Ovary (tissue), 9 donors: ENCODE data around the gene UPF2. TPM values are rescaled to one million over a fixed set of nuclear protein-coding genes. Genes with fewer than 3 reads are reported as not detected.

ENCODE experiments used
- DNase-seq, 5 donors: peaks; one replicate each; pipeline ENCODE4 v3.0.0-alpha.2; 2019 to 2020
- H3K27ac ChIP-seq, 2 donors: fragments of 200-600 bp; one replicate each; pipeline versions ENCODE4 v1.5.1 to v1.8.0; 2019 to 2022
- H3K27me3 ChIP-seq: fragments of 200-600 bp; one replicate; pipeline ENCODE4 v1.8.0; 2022
- H3K36me3 ChIP-seq: fragments of 200-600 bp; sonication (generic); one replicate; pipeline ENCODE4 v1.5.1; 2019
- H3K4me1 ChIP-seq: one replicate; pipeline ENCODE4 v1.8.1; 2013; ENCODE audit warnings: mild to moderate bottlenecking, moderate library complexity; ENCODE audit not compliant: insufficient read depth
- H3K4me3 ChIP-seq: fragments of 200-600 bp; sonication (generic); one replicate; pipeline ENCODE4 v1.5.1; 2017
- H3K9me3 ChIP-seq, 2 donors: fragments of 200-600 bp in 1 of 2; sonication (generic) in 1 of 2; one replicate each; pipeline versions ENCODE4 v1.5.1 to v1.8.1; 2013 to 2019; ENCODE audit warnings: mild to moderate bottlenecking in 1 of 2, moderate library complexity in 1 of 2
- EP300 ChIP-seq: sonication (generic); formaldehyde crosslinking; IDR thresholded peaks from one replicate; pipeline ENCODE4 v1.6.1; 2017; ENCODE audit warnings: antibody characterized with exemption
- POLR2A ChIP-seq: fragments of 450-650 bp; IDR thresholded peaks from one replicate; pipeline ENCODE4 v1.6.1; 2017; ENCODE audit warnings: antibody characterized with exemption, mild to moderate bottlenecking, moderate library complexity
- WGBS, 3 donors: extraction: QIAGEN DNeasy Blood & Tissue Kit in 1 of 3; methylation state at CpG; one replicate each; pipeline versions ENCODE4 v1.1.5 to v1.1.7; 2013 to 2017; 5-methylcytosine and 5-hydroxymethylcytosine counted together
- intact Hi-C, 4 donors: fragments of 100-400 bp; cut with DNase I; formaldehyde crosslinking; loops; one replicate each; pipeline versions ENCODE4 v1.11.0 to v1.15.1; 2022 to 2023
- polyA plus RNA-seq, 2 donors: library from polyadenylated mRNA; stranded (reverse); fragments of 200-250 nt in 1 of 2; fragments of 350-450 nt in 1 of 2; fragmentation: Illumina TruSeq in 1 of 2; extraction: RNeasy Lipid Tissue Mini Kit (QIAGEN cat#74804) in 1 of 2; gene quantifications; one replicate each; pipeline ENCODE4 v1.2.3, GENCODE V29; 2013 to 2014
- total RNA-seq, 7 donors: library from RNA; depleted of rRNA in 2 of 7; stranded (reverse); fragments of >200 nt in 2 of 7; fragmentation: NEBNext Ultra II Directional in 3 of 7; extraction: Animal tissue kit (Norgen Biotek cat#: 25700) in 3 of 7; gene quantifications; one replicate each; pipeline versions ENCODE4 v1.1.0 to v1.2.4, GENCODE V29; 2016 to 2023
- TF ChIP-seq, protein P1 (sequence below), 3 donors: fragments of 450-650 bp in 2 of 3; fragments of 200-600 bp in 1 of 3; IDR thresholded peaks; one replicate each; pipeline versions ENCODE4 v1.5.1 to v1.8.0; 2016 to 2022; ENCODE audit warnings: antibody characterized with exemption in 3 of 3, mild to moderate bottlenecking in 1 of 3
- donor health status: DM: no; HTN: no; CAD: no; lungs with moderate emphysema.
- donor health status: DM: no; HTN: no; CAD: no.
- donor health status: Bipolar disorder and iron deficiency.
- donor health status: DM: yes; HTN: yes; CAD: no.
- donor health status: DM: no; HTN: no; CAD: no.
- donor health status: DM: yes; HTN: yes; CAD: no.

Gene UPF2
- total and polyA plus RNA-seq, 9 donors, result 12.5 to 22.9 (median 19.6) TPM

DNA sequence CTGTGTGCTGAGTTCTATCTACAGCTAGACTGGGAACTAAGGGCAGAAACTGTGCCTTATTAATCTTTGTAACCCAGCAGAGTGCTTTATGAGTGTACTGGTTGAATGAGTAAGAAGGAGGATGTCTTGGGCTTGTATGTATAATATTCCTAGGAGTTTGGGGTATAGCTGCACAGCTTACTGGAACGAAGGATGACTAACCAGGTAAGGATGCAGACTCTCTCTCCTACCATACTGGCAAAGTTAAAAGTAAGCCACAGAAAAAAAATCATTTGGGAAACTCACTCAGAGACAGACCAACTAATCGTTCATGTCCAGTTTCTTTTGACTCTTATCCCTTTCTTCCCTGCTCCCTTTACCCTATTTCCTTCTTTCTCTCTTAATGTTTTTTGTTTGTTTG lies 24.7 kb upstream of the UPF2 start:
- DNase-seq, result no peak
- H3K27me3 ChIP-seq, result no peaks in the 10 kb centered on the region
- no peak overlapping the region for H3K4me3 ChIP-seq
- intact Hi-C loops, result no loop called here
- TF ChIP-seq, protein P1, sequence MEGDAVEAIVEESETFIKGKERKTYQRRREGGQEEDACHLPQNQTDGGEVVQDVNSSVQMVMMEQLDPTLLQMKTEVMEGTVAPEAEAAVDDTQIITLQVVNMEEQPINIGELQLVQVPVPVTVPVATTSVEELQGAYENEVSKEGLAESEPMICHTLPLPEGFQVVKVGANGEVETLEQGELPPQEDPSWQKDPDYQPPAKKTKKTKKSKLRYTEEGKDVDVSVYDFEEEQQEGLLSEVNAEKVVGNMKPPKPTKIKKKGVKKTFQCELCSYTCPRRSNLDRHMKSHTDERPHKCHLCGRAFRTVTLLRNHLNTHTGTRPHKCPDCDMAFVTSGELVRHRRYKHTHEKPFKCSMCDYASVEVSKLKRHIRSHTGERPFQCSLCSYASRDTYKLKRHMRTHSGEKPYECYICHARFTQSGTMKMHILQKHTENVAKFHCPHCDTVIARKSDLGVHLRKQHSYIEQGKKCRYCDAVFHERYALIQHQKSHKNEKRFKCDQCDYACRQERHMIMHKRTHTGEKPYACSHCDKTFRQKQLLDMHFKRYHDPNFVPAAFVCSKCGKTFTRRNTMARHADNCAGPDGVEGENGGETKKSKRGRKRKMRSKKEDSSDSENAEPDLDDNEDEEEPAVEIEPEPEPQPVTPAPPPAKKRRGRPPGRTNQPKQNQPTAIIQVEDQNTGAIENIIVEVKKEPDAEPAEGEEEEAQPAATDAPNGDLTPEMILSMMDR (IDR thresholded peaks at IDR 0.05), result no peak
- no peak for TF ChIP-seq POLR2A
- no peak for TF ChIP-seq EP300
- no peaks in the 10 kb centered on the region for H3K9me3 ChIP-seq
- H3K4me1 ChIP-seq, result peaks cover 2% of the 10 kb centered on the region
- H3K36me3 ChIP-seq, result no peaks in the 10 kb centered on the region
- H3K27ac ChIP-seq, result no peak overlapping the region
- 70 to 73% (median 73%) methylated on average over 2 of the region's 2 CpGs for WGBS, 3 donors

DNA sequence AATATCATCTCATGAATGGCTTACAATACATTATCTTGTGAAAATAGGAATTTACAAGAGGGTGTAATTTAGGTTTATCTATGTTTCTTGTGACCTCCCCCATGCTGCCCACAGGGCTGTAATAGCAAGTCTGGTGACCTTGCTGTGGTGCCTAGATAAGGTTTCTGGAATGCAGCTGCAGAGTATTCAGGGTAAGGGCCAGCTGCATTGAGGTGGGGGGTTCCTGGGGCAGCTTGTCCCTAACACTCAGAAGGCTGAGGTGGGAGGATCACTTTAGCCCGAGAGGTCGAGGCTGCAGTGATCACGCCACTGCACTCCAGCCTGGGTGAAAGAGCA lies 20.8 kb upstream of the UPF2 start:
- Histone ChIP-seq H3K27ac (no peak overlapping the region), H3K4me1 (no peaks in the 10 kb centered on the region), H3K4me3 (no peak overlapping the region), H3K36me3 (no peaks in the 10 kb centered on the region), H3K27me3 (no peaks in the 10 kb centered on the region), H3K9me3 (no peaks in the 10 kb centered on the region)
- 27 to 39% (median 36%) methylated on average over 3 of the region's 3 CpGs for WGBS, 3 donors
- no peak for DNase-seq
- TF ChIP-seq POLR2A, result no peak
- TF ChIP-seq, protein P1 (IDR thresholded peaks at IDR 0.05), result no peak
- no peak for TF ChIP-seq EP300
- intact Hi-C loops, result no loop called here

DNA sequence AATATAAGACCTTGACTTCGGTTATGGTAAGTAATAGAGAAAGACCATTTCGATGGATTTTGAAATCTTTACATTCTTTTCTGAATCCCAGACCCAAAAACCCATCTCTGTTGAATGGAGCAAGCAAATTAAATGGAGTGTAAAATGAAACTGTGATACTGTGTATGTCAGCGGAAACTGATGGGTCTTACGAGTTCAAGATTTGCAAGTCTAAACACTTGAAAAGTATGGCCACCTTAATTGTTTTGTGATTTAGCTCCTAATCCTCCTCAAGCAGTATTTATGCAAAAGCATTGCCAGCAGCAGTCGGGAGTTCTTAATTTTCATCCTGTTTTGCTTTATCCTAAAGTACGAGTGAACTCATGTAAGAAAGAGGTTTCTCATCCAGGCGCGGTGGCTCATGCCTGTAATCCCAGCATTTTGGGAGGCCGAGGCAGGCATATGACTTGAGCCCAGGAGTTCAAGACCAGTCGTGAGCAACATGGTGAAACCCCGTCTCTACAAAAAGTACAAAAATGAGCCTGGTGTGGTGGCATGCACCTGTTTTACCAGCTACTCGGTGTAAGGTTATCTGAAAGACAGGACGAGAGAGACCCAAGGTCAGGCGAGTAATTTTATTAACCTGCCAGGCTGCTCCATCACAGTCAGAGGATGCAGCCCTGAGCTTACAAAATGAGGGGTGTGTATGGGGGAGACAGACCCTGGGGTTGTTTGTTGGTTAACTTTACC lies 20.3 kb upstream of the UPF2 start:
- Histone ChIP-seq H3K36me3 (no peaks in the 10 kb centered on the region), H3K4me1 (no peaks in the 10 kb centered on the region), H3K27me3 (no peaks in the 10 kb centered on the region), H3K9me3 (no peaks in the 10 kb centered on the region), H3K4me3 (no peak overlapping the region), H3K27ac (no peak overlapping the region)
- TF ChIP-seq, protein P1 (IDR thresholded peaks at IDR 0.05), result no peak
- TF ChIP-seq EP300 (no peak), POLR2A (no peak)
- WGBS, 3 donors, result 26 to 45% (median 32%) methylated on average over 14 of the region's 14 CpGs
- no peak for DNase-seq
- intact Hi-C loops, result no loop called here

DNA sequence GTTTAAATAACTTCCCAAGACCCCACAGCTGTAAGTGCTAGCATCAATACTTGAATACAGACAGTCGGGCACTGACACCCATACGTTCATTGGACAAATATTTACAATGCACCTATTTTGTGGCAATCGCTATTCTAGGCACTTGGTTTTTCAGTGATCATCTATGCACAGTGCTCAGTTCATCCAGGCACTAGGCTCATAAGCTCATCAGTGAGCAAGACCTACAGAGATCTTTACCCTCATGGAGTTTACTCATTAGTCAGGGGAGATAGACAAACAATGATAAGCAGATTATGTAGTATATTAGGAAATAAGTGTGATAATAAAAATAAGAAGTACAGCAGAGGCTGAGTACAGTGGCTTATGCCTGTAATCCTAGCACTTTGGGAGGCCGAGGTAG lies 18.5 kb upstream of the UPF2 start:
- WGBS, 3 donors, result 81 to 91% (median 87%) methylated on average over 4 of the region's 4 CpGs
- no peaks in the 10 kb centered on the region for H3K36me3 ChIP-seq
- no peaks in the 10 kb centered on the region for H3K9me3 ChIP-seq
- H3K27ac ChIP-seq, result no peak overlapping the region
- no peak for DNase-seq
- no peaks in the 10 kb centered on the region for H3K4me1 ChIP-seq
- intact Hi-C loops, result no loop called here
- no peak overlapping the region for H3K4me3 ChIP-seq
- H3K27me3 ChIP-seq, result no peaks in the 10 kb centered on the region
- no peak for TF ChIP-seq EP300
- TF ChIP-seq, protein P1 (IDR thresholded peaks at IDR 0.05), result no peak
